ENCODE data around the gene UBL3. TPM values are rescaled to one million over a fixed set of nuclear protein-coding genes. Genes with fewer than 3 reads are reported as not detected.

The UBL3 gene
- total RNA-seq, 1 donor from 2014 or later = 23.0 TPM

GRCh38 chr13:29856426-29856825 is 6.0 kb upstream of the UBL3 start:
- Histone ChIP-seq H3K36me3 (ENCODE audit: control insufficient read depth, insufficient read depth, low read length) (no peaks in the 10 kb centered on the region), H3K4me3 (ENCODE audit: low read depth, low read length) (no peak overlapping the region), H3K27me3 (ENCODE audit: control insufficient read depth, insufficient read depth, low read length) (no peaks in the 10 kb centered on the region)
- no peak for TF ChIP-seq CTCF (IDR thresholded peaks at IDR 0.05; ENCODE audit: insufficient read depth, low read length, poor library complexity, severe bottlenecking)
- DNase-seq (ENCODE audit: low read depth) = no peak

DNA sequence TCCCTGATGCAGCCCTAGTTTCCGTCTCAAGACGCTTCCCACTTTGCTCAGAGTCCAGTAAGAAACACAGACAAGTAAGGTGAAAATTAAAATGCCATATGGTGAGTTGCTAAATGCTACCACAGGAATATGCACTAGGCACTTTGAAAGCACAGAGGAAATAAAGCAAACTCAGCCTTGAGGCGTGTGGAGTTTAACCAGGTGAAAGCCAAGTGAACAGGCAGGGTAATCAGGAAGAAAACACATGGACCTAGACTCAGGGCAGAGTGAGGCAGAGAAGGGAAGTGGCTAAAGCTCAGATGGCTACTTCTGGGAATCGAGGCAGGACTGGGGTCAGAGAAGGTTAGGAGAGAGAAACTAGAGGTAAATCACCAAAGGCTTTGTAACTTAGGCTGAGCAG is 5.4 kb upstream of the UBL3 start:
- DNase-seq (ENCODE audit: low read depth) = no peak
- H3K27me3 ChIP-seq (ENCODE audit: control insufficient read depth, insufficient read depth, low read length) = no peaks in the 10 kb centered on the region
- no peak for TF ChIP-seq CTCF (IDR thresholded peaks at IDR 0.05; ENCODE audit: insufficient read depth, low read length, poor library complexity, severe bottlenecking)
- no peaks in the 10 kb centered on the region for H3K36me3 ChIP-seq (ENCODE audit: control insufficient read depth, insufficient read depth, low read length)
- no peak overlapping the region for H3K4me3 ChIP-seq (ENCODE audit: low read depth, low read length)

DNA sequence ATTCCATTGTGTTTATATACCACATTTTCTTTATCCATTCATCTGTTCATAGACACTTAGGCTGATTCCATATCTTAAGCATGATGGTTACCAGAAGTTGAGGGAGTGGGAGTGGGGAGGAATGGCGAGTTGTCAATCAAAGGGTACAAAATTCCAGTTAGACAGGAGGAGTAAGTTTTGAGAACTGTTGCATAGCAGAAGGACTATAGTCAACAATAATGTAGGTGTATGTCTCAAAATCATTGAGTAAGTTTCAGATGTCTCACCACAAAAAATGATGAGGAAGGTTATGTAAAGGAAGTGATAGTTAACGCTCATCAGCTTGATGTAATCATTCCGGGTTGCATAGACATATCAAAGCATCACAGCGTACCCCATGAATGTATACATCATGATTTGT is 4.6 kb upstream of the UBL3 start:
- Histone ChIP-seq H3K36me3 (ENCODE audit: control insufficient read depth, insufficient read depth, low read length) (no peaks in the 10 kb centered on the region), H3K4me3 (ENCODE audit: low read depth, low read length) (no peak overlapping the region), H3K27me3 (ENCODE audit: control insufficient read depth, insufficient read depth, low read length) (no peaks in the 10 kb centered on the region)
- no peak for TF ChIP-seq CTCF (IDR thresholded peaks at IDR 0.05; ENCODE audit: insufficient read depth, low read length, poor library complexity, severe bottlenecking)
- no peak for DNase-seq (ENCODE audit: low read depth)

DNA sequence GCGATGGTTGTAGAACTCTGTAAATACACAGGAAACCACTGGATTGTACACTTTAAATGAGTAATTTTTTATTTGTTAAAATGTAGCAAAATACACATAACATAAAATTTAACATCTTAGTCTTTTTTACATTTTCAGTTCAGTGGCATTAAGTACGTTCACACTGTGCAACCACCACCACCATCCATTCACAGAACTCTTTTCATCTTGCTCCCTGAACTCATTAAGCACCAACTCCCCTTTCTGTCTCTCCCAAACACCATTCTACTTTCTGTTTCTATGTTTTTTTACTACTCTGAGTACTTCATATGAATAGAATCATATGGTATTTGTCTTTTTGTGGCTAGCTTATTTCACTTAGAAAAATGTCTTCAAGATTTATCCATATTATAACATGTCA is 2.7 kb upstream of the UBL3 start:
- no peak overlapping the region for H3K4me3 ChIP-seq (ENCODE audit: low read depth, low read length)
- no peaks in the 10 kb centered on the region for H3K36me3 ChIP-seq (ENCODE audit: control insufficient read depth, insufficient read depth, low read length)
- no peak for DNase-seq (ENCODE audit: low read depth)
- H3K27me3 ChIP-seq (ENCODE audit: control insufficient read depth, insufficient read depth, low read length) = no peaks in the 10 kb centered on the region
- no peak for TF ChIP-seq CTCF (IDR thresholded peaks at IDR 0.05; ENCODE audit: insufficient read depth, low read length, poor library complexity, severe bottlenecking)

DNA sequence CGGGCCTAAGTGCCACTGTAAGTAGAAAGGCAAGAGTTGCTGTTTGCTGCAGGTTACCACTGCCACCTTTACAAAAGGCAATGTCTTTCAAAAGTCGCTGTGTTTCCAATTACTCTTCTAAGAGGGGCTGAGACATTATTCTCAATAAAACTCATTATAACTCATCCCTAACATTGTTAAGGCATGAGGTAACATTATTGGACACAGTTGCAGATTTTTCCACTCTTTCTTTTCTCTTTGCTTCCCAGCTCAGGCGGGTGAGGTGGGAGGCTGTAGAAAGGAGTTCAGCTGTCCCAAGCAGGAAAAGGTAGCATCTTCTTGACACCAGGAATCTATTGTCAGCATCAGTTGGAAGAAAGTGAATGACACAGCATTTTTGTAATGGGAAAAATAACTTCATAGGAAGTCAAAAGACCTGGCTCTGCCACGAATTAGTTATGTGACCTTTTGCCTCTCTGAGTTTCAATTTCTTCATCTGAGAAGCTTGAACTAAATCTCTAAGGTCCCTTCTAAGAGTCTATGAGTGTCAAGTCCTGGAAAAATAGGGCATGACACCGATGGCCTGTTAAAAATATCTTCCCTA is 2.1 kb upstream of the UBL3 start:
- H3K27me3 ChIP-seq (ENCODE audit: control insufficient read depth, insufficient read depth, low read length) = no peaks in the 10 kb centered on the region
- no peaks in the 10 kb centered on the region for H3K36me3 ChIP-seq (ENCODE audit: control insufficient read depth, insufficient read depth, low read length)
- DNase-seq (ENCODE audit: low read depth) = no peak
- TF ChIP-seq CTCF (IDR thresholded peaks at IDR 0.05; ENCODE audit: insufficient read depth, low read length, poor library complexity, severe bottlenecking) = no peak
- H3K4me3 ChIP-seq (ENCODE audit: low read depth, low read length) = no peak overlapping the region

- no peaks in the 10 kb centered on the region for H3K27me3 ChIP-seq (ENCODE audit: control insufficient read depth, insufficient read depth, low read length)
- H3K36me3 ChIP-seq (ENCODE audit: control insufficient read depth, insufficient read depth, low read length) = no peaks in the 10 kb centered on the region
- peak; percentile 35 for DNase-seq (ENCODE audit: low read depth)
- no peak for TF ChIP-seq CTCF (IDR thresholded peaks at IDR 0.05; ENCODE audit: insufficient read depth, low read length, poor library complexity, severe bottlenecking)
- H3K4me3 ChIP-seq (ENCODE audit: low read depth, low read length) = peak overlapping the region; percentile 73
Measured at GRCh38 chr13:29849731-29850212, 645 bp downstream of the UBL3 start.

Data from kidney epithelial cell (primary cell).